AG10803 (cell line): ENCODE results near the gene TMEM107.

Source experiments
- DNase-seq: peaks from one replicate; pipeline ENCODE4 v3.0.0; 2010; ENCODE audit warnings: low read depth
- H3K4me3 ChIP-seq: 2 replicates; pipeline ENCODE4 v1.5.1; 2011; ENCODE audit warnings: mild to moderate bottlenecking, low read length, control low read depth
- TF ChIP-seq, protein P1 (sequence below): conservative IDR thresholded peaks from 2 replicates; pipeline ENCODE4 v1.5.1; 2011; ENCODE audit warnings: mild to moderate bottlenecking, low read length, control low read depth, inconsistent platforms

Gene TMEM107

DNA sequence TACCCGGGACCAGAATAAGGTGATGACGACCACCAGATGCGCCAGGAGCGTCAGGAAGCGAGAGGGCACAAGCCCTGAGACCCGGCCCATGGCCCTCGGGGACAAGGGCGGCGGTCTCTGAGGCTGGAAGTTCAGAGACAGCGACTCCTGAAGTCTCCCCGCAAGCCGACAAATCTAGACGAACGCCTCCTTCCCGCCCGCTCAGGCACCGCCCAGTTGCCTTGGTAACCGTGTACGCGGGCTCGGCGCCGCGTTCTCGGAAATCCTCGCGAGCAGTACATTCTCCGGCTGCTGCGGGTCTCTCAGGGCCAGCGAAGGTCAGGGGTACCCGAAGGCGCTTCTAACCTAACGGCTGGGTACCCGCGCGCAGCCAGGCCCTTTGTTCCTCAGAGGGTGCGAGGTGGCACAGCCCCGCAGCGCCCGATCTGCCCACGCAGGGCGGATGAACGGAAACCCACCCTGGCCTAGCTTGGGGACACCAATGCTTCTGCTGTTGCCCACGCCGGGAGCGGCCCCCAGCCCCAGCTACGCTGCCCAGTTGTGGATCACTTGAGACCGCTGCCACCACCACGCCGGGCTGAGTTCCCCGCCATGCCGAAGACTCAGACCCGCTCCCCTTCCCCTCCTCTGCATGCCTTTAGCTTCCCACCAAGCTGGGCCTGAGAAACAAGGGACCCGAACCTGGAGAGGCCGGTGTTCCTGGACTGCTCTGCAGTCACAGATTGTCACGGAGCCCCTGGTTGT lies at the start of gene TMEM107:
TSS of gene TMEM107 (minus strand) at position 184 of the 744 bp plus-strand sequence. CDS start at position 90, 94 bp downstream.
- peak within 1 kb of the TSS; percentile 78 for H3K4me3 ChIP-seq
- DNase-seq = peak; percentile 74
- TF ChIP-seq, protein P1, sequence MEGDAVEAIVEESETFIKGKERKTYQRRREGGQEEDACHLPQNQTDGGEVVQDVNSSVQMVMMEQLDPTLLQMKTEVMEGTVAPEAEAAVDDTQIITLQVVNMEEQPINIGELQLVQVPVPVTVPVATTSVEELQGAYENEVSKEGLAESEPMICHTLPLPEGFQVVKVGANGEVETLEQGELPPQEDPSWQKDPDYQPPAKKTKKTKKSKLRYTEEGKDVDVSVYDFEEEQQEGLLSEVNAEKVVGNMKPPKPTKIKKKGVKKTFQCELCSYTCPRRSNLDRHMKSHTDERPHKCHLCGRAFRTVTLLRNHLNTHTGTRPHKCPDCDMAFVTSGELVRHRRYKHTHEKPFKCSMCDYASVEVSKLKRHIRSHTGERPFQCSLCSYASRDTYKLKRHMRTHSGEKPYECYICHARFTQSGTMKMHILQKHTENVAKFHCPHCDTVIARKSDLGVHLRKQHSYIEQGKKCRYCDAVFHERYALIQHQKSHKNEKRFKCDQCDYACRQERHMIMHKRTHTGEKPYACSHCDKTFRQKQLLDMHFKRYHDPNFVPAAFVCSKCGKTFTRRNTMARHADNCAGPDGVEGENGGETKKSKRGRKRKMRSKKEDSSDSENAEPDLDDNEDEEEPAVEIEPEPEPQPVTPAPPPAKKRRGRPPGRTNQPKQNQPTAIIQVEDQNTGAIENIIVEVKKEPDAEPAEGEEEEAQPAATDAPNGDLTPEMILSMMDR = peak; percentile 22

- TF ChIP-seq, protein P1 = no peak
- no peak overlapping the region for H3K4me3 ChIP-seq
- DNase-seq = no peak
Observed at GRCh38 chr17:8224891-8225812, 49.0 kb upstream of the TMEM107 start.

DNA sequence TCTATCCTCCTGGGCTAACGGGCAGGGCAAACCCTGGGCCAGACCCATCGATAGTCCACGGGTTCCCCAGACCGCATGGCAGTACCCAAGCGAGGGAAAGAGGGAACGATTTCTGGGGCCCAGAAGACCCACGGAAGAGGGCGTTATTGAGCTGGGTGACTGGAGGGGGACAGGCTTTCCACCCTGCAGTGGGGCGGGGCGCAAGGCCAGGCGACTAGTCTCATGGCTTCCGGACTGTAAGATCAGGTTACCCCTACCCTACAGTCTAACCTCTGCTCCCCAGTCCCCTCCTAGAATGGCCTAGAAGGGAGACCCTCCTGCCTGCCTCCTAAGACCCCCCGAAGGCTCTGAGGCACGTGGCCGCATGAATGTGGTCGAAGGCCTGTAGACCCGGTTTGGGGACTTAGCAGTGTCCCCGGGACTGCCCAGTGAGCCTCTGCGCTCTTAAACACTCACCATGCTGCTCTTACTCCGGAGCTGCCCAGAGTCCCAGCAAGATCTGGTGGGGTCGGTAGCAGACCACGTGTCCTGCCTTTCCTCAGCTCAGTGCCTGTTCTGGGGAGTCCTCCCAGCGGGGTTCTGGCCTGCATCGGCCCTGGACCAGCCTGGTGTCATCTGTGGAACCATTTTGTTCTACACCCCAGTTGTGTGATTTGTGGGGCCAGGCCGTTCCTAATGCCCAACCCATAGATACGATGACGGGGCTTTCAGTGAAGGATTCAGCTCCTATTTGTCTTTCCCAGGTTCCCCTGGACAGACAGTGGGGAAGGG lies 47.4 kb upstream of the TMEM107 start:
- DNase-seq = peak; percentile 49
- TF ChIP-seq, protein P1 = peak; percentile 36
- peak overlapping the region; percentile 89 for H3K4me3 ChIP-seq

GRCh38 chr17:8222630-8223355 lies 46.6 kb upstream of the TMEM107 start:
- DNase-seq = peak; percentile 96
- TF ChIP-seq, protein P1 = no peak
- peak overlapping the region; percentile 89 for H3K4me3 ChIP-seq

DNA sequence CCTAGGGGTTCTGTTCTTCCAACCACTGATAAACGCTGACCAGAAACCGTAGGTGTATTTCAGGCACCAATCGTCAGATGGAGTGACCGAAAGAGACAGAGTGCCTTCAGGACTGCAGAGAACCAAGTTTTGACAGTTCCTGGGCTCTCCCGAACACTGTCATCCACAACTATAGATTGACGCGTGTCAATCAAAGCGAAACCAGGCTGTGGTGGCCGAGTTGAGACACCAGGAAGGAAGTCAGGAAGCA lies 46.1 kb upstream of the TMEM107 start:
- TF ChIP-seq, protein P1 = no peak
- peak overlapping the region; percentile 89 for H3K4me3 ChIP-seq
- DNase-seq = no peak

DNA sequence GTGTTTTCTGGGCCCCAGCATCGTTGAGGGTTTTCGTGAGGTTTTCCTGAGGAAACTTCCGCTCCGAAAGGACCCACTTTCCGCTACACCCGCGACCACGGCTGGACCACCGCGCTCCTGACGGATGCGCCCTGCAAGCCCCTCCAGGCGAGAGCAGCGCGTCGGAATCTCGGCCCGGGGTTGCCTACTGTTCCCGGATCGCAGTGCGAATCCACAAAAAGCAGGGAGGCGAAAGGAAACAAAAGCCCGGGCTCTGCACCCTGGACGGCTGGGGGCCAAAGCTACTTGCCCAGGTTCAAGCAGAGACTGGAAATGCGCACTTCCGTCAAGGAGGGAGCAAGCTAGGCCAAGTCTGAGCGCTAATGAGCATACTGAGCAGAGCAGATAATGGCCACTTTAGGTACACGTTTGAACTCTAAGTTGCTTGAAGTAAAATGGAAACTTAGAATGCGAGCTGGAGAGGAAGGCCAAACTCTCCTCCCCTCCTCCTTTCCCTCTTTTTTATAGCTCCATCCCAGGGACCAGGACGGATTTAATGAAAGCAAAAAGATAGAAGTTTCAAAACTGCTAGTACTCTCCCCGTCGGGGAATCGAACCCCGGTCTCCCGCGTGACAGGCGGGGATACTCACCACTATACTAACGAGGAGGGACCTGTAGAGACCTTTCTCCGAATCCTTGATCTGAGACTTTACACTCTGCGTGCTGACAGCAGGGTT lies 45.6 kb upstream of the TMEM107 start:
- H3K4me3 ChIP-seq = peak overlapping the region; percentile 89
- TF ChIP-seq, protein P1 = no peak
- DNase-seq = peak; percentile 88
